ENCODE results near the gene PDXK.

GRCh38 chr21:43688906-43689305 is 30.0 kb upstream of the PDXK start:
- TF ChIP-seq CTCF (IDR thresholded peaks at IDR 0.05) (no peak), POLR2A (IDR thresholded peaks at IDR 0.05) (no peak)

All from uterus (tissue), 2 donors.